Measurements from ENCODE around the gene CGREF1.

CGREF1 gene

GRCh38 chr2:27135478-27135955, 16.6 kb upstream of the CGREF1 start:
- H3K9me3 ChIP-seq (ENCODE audit: control insufficient read depth, insufficient read depth, low read depth, low read length), result no peaks in the 10 kb centered on the region
- H3K4me3 ChIP-seq (ENCODE audit: low read depth, low read length), result no peak overlapping the region
- no peak overlapping the region for H3K27ac ChIP-seq (ENCODE audit: low read depth, low read length)
- H3K4me1 ChIP-seq (ENCODE audit: control insufficient read depth, insufficient read depth, low read length), result peaks cover 6% of the 10 kb centered on the region; the same call in 1 of the 2 replicates
- H3K27me3 ChIP-seq (ENCODE audit: control insufficient read depth, insufficient read depth, low read length), result peaks cover 3% of the 10 kb centered on the region; the same call in 1 of the 2 replicates
- no peak overlapping the region for H3K9ac ChIP-seq (ENCODE audit: low read length)
- H3K36me3 ChIP-seq (ENCODE audit: control insufficient read depth, insufficient read depth, low read length), result peaks cover 25% of the 10 kb centered on the region

GRCh38 chr2:27134781-27135477, 16.0 kb upstream of the CGREF1 start:
- peaks cover 31% of the 10 kb centered on the region for H3K36me3 ChIP-seq (ENCODE audit: control insufficient read depth, insufficient read depth, low read length)
- no peaks in the 10 kb centered on the region for H3K9me3 ChIP-seq (ENCODE audit: control insufficient read depth, insufficient read depth, low read depth, low read length)
- no peak overlapping the region for H3K27ac ChIP-seq (ENCODE audit: low read depth, low read length)
- H3K27me3 ChIP-seq (ENCODE audit: control insufficient read depth, insufficient read depth, low read length), result peaks cover 3% of the 10 kb centered on the region; the same call in 1 of the 2 replicates
- peaks cover 6% of the 10 kb centered on the region; the same call in 1 of the 2 replicates for H3K4me1 ChIP-seq (ENCODE audit: control insufficient read depth, insufficient read depth, low read length)
- peak overlapping the region; percentile 96 for H3K4me3 ChIP-seq (ENCODE audit: low read depth, low read length)
- H3K9ac ChIP-seq (ENCODE audit: low read length), result no peak overlapping the region

GRCh38 chr2:27133905-27134780, 15.2 kb upstream of the CGREF1 start, which contains the start of gene PREB:
Gene PREB, minus strand, starts transcription at chr2:27134636. Its CDS starts 215 bp downstream, at chr2:27134421.
- Histone ChIP-seq H3K4me3 (ENCODE audit: low read depth, low read length) (peak within 1 kb of the TSS; percentile 96), H3K9ac (ENCODE audit: low read length) (peak within 1 kb of the TSS; percentile 77), H3K36me3 (ENCODE audit: control insufficient read depth, insufficient read depth, low read length) (peaks cover 37% of the 10 kb centered on the region), H3K27me3 (ENCODE audit: control insufficient read depth, insufficient read depth, low read length) (peaks cover 3% of the 10 kb centered on the region; the same call in 1 of the 2 replicates), H3K4me1 (ENCODE audit: control insufficient read depth, insufficient read depth, low read length) (peaks cover 6% of the 10 kb centered on the region; the same call in 1 of the 2 replicates), H3K27ac (ENCODE audit: low read depth, low read length) (peak within 1 kb of the TSS; percentile 59; the same call in 1 of the 2 replicates), H3K9me3 (ENCODE audit: control insufficient read depth, insufficient read depth, low read depth, low read length) (no peaks in the 10 kb centered on the region)

GRCh38 chr2:27133195-27133875, 14.4 kb upstream of the CGREF1 start:
- H3K4me1 ChIP-seq (ENCODE audit: control insufficient read depth, insufficient read depth, low read length), result peaks cover 6% of the 10 kb centered on the region; the same call in 1 of the 2 replicates
- H3K9ac ChIP-seq (ENCODE audit: low read length), result peak overlapping the region; percentile 77
- H3K9me3 ChIP-seq (ENCODE audit: control insufficient read depth, insufficient read depth, low read depth, low read length), result no peaks in the 10 kb centered on the region
- peak overlapping the region; percentile 96 for H3K4me3 ChIP-seq (ENCODE audit: low read depth, low read length)
- no peak overlapping the region for H3K27ac ChIP-seq (ENCODE audit: low read depth, low read length)
- H3K36me3 ChIP-seq (ENCODE audit: control insufficient read depth, insufficient read depth, low read length), result peaks cover 37% of the 10 kb centered on the region
- peaks cover 3% of the 10 kb centered on the region; the same call in 1 of the 2 replicates for H3K27me3 ChIP-seq (ENCODE audit: control insufficient read depth, insufficient read depth, low read length)

GRCh38 chr2:27131429-27131828, 12.5 kb upstream of the CGREF1 start:
- Histone ChIP-seq H3K9ac (ENCODE audit: low read length) (no peak overlapping the region), H3K27ac (ENCODE audit: low read depth, low read length) (no peak overlapping the region), H3K27me3 (ENCODE audit: control insufficient read depth, insufficient read depth, low read length) (no peaks in the 10 kb centered on the region), H3K4me1 (ENCODE audit: control insufficient read depth, insufficient read depth, low read length) (peaks cover 6% of the 10 kb centered on the region; the same call in 1 of the 2 replicates), H3K9me3 (ENCODE audit: control insufficient read depth, insufficient read depth, low read depth, low read length) (no peaks in the 10 kb centered on the region), H3K36me3 (ENCODE audit: control insufficient read depth, insufficient read depth, low read length) (peaks cover 37% of the 10 kb centered on the region), H3K4me3 (ENCODE audit: low read depth, low read length) (no peak overlapping the region)

GRCh38 chr2:27130396-27130795, 11.5 kb upstream of the CGREF1 start:
- H3K36me3 ChIP-seq (ENCODE audit: control insufficient read depth, insufficient read depth, low read length), result peaks cover 37% of the 10 kb centered on the region
- H3K27ac ChIP-seq (ENCODE audit: low read depth, low read length), result no peak overlapping the region
- H3K4me3 ChIP-seq (ENCODE audit: low read depth, low read length), result no peak overlapping the region
- no peaks in the 10 kb centered on the region for H3K27me3 ChIP-seq (ENCODE audit: control insufficient read depth, insufficient read depth, low read length)
- H3K4me1 ChIP-seq (ENCODE audit: control insufficient read depth, insufficient read depth, low read length), result peaks cover 6% of the 10 kb centered on the region; the same call in 1 of the 2 replicates
- H3K9ac ChIP-seq (ENCODE audit: low read length), result no peak overlapping the region
- no peaks in the 10 kb centered on the region for H3K9me3 ChIP-seq (ENCODE audit: control insufficient read depth, insufficient read depth, low read depth, low read length)

- no peak overlapping the region for H3K27ac ChIP-seq (ENCODE audit: low read depth, low read length)
- peaks cover 9% of the 10 kb centered on the region for H3K4me1 ChIP-seq (ENCODE audit: control insufficient read depth, insufficient read depth, low read length)
- H3K4me3 ChIP-seq (ENCODE audit: low read depth, low read length), result no peak overlapping the region
- no peak overlapping the region for H3K9ac ChIP-seq (ENCODE audit: low read length)
- H3K27me3 ChIP-seq (ENCODE audit: control insufficient read depth, insufficient read depth, low read length), result peaks cover 7% of the 10 kb centered on the region
- peaks cover 37% of the 10 kb centered on the region for H3K36me3 ChIP-seq (ENCODE audit: control insufficient read depth, insufficient read depth, low read length)
- no peaks in the 10 kb centered on the region for H3K9me3 ChIP-seq (ENCODE audit: control insufficient read depth, insufficient read depth, low read depth, low read length)
These were observed 10.0 kb upstream of the CGREF1 start for GRCh38 chr2:27128668-27129571.

- peaks cover 8% of the 10 kb centered on the region for H3K4me1 ChIP-seq (ENCODE audit: control insufficient read depth, insufficient read depth, low read length)
- H3K27ac ChIP-seq (ENCODE audit: low read depth, low read length), result no peak overlapping the region
- H3K9me3 ChIP-seq (ENCODE audit: control insufficient read depth, insufficient read depth, low read depth, low read length), result no peaks in the 10 kb centered on the region
- peaks cover 37% of the 10 kb centered on the region for H3K36me3 ChIP-seq (ENCODE audit: control insufficient read depth, insufficient read depth, low read length)
- no peak overlapping the region for H3K9ac ChIP-seq (ENCODE audit: low read length)
- no peak overlapping the region for H3K4me3 ChIP-seq (ENCODE audit: low read depth, low read length)
- H3K27me3 ChIP-seq (ENCODE audit: control insufficient read depth, insufficient read depth, low read length), result peaks cover 16% of the 10 kb centered on the region
These were observed 9.1 kb upstream of the CGREF1 start for GRCh38 chr2:27127883-27128667.

GRCh38 chr2:27126252-27126710, 7.4 kb upstream of the CGREF1 start:
- H3K9me3 ChIP-seq (ENCODE audit: control insufficient read depth, insufficient read depth, low read depth, low read length), result no peaks in the 10 kb centered on the region
- peaks cover 34% of the 10 kb centered on the region for H3K27me3 ChIP-seq (ENCODE audit: control insufficient read depth, insufficient read depth, low read length)
- no peak overlapping the region for H3K9ac ChIP-seq (ENCODE audit: low read length)
- H3K27ac ChIP-seq (ENCODE audit: low read depth, low read length), result no peak overlapping the region
- peaks cover 20% of the 10 kb centered on the region for H3K36me3 ChIP-seq (ENCODE audit: control insufficient read depth, insufficient read depth, low read length)
- peaks cover 9% of the 10 kb centered on the region for H3K4me1 ChIP-seq (ENCODE audit: control insufficient read depth, insufficient read depth, low read length)
- H3K4me3 ChIP-seq (ENCODE audit: low read depth, low read length), result no peak overlapping the region

Measured in HUES6 (cell line).